Activated CD8-positive, alpha-beta memory T cell treated with anti-CD3 and anti-CD28 coated beads for 24 hours (primary cell): Measurements from ENCODE around the gene WDFY2.
A peak's percentile ranks its signal among the peaks of the same experiment; 100 is the strongest.

ENCODE experiments used
- DNase-seq: peaks from one replicate; pipeline ENCODE4 v3.0.0-alpha.2; 2020

Gene WDFY2

DNA sequence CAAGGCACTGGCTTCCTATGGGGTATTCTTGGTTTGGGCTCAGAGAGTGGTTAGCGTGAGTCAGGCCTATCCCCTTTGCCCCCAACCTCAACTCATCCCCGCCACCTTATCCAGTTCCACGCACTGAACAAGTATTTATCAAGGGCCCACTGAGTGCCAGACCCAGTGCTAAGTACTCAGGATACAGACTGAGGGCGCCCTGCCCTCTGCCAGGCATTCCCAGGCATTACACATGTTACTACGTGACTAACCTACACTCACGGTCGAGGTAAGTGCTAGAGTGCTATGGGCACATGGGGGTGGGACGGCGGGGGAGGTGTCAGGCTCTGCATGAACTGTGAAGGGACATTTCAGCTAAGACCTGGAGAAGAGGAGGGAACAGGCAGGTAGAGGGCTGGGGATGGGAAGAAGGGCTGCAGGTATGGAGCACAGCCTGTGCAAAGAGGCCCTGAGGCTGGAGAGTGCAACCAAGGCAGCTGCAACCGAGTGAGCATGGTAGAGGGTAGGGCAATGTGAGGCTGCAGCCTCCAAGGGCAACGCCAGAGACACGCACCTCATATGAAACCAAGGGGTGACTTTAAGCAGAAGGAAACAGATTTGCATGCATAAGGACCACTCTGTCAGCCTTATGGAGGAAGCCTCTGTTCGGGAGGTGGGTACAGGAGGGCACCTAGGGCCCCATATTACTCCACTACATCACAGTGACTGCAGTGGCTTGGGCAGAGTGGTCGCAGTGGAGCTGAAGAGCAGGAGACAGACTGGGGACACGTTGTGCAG lies 197.2 kb downstream of the WDFY2 start:
- no peak for DNase-seq

- no peak for DNase-seq
Observed at GRCh38 chr13:51782026-51782710, 197.9 kb downstream of the WDFY2 start.

GRCh38 chr13:51783428-51784094 lies 199.3 kb downstream of the WDFY2 start:
- DNase-seq = no peak

- no peak for DNase-seq
Observed at GRCh38 chr13:51784097-51784496, 199.8 kb downstream of the WDFY2 start.

DNA sequence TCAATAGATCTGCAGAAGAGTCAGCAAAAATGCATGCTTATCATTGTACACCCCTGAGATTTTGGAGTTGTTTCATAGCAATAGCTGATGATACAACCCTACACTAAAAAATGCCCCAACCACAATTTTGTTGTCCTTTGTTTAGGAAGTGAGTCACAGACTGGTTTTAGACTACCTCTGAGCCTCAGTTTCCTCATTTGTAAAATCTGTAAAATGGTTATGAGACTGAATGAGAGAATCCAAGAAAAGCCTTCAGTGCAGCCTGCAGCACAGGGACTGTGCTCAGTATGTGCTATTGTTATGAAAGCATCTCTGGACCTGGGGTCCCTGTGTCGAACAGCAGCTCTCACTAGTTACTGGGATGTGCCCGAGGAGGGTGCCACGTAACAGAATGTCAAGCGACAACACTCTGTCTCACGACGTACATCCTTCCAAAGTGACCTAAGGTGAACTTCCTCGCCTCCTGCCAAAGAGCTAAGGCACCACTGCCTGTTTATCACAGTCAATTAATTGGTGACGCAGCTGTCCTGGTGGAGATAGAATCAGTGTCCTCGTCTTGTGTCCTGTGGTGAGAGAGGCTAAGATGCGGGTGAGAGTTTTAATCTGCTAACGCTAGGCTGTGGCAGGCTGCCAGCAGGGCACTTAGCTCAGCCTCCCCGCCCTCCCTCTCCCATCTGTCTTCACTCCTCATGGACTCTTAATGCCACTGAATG lies 201.6 kb downstream of the WDFY2 start:
- DNase-seq = no peak

DNA sequence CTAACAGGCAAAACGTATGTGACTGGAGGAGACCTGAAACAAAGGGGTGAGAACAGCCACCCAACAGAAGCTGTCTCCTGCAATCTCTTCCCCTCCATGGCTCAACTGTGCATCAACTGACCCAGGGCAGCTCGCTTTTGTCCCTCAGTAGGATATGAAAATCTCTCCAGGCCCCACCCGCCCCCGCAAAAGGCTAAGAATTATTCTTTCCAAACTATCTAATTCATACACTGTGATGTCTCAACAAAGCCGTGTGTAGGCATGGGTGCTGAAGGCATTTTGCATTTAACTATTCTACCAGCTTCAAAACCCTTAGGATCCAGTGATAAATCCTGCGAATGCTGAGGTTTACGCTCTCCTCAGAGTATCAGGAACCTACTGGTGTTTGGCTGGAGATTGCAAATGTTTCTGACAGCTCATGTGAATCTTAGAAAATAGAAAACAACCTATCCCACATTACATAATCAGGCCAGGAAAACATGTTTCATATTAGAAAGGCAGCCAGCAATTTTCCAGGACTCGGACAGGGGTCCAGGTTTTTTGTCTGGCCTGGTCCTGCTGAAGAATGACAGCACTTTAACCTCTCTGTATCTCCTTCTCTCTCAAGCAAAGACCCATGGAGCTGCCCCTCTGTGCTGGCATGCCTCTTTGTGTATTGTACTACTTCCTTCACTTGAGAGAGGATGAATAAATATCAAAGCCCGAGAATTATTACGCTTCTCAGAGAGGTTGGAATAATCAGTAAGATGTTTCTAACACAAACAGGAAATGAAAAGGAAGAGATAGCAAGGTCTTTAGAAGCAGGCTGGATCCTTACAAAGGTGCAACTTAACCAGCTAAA lies 202.4 kb downstream of the WDFY2 start:
- no peak for DNase-seq

DNA sequence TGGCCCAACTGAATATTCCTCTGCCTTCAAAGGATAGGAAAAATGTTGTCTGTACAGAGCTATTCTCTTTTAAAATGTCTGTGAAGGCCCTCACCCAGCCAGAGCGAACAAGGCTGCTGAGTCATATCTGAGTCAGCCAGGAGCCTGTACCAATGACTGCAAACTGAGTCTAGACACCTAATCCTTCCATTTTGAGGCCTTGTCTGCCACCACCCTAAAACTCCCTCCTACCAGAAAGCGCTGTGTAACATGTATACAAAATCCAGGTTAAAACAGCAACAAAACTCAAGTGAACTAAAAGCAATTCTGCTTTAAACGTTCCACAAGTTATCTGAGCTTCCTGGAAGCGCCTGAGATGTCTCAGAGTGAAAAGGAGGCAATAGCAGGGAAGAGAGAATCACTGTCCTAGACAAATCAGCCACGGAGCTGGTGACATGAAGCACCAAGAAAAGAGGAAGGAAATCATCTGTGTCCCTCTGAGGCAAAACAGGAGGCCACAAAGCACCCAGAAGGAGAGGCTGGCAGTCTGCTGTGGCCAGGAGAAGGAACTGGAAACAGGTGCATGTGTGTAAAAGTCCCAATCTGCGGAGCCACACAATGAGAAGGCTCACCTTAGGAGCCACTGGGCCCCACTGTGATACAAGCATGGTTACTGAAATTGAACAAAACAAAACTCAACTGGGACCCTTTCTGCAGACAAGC lies 209.5 kb downstream of the WDFY2 start:
- DNase-seq = no peak

DNA sequence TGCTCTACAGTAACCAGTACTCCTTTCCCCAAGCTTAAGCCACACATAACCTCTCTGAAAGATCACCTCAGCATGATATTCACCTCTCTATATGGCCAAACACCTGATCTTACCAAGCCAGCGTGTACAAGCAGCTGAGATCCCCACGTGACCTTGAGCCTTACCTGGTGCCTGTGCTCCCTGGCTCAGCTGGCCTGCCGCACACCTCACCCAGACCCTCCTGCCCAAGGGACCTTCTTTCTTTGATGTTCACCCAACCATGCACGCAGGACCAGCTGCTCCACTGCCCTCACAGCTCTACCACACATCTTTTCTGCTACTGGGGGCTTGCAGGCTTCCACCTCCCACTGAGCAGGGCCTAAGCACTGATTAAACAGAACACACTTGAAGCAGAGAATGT lies 210.7 kb downstream of the WDFY2 start:
- no peak for DNase-seq

DNA sequence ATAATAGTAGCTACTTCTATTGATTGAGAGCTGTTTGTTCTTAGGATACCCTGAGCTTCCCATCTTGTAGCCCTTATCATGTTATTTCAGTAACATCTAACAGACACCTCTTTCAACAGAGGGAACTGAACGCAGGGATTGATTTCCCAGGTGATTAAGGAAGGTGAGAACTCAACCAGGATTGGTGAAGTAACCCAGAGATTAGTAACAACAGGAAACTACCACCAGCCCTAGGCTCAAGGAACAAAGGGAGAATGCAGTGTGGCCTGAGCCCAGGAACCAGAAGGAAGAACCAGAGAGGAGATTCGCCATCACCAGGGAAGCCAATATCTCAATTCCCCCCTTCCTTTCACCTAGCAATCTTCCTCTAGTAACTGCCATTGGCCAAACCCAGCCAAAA lies 211.2 kb downstream of the WDFY2 start:
- no peak for DNase-seq

DNA sequence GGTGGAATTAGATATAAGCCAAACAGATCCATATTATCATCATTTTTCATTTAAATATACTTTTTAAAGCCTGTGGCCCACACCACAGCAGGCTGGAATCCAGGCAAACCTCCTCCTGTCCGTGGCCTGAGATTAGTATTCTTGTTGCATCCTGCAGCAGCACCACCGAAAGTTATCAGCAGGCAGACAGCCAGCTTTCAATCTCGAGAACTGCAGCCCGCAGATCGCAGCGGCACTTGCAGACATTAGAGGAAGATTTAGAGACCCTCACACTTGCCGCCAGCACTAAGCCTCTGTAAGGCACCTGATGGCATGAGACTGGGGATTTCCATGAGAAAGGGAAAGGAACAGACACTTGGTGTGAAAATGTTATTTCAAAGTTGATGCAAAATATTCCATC lies 212.3 kb downstream of the WDFY2 start:
- DNase-seq = no peak

DNA sequence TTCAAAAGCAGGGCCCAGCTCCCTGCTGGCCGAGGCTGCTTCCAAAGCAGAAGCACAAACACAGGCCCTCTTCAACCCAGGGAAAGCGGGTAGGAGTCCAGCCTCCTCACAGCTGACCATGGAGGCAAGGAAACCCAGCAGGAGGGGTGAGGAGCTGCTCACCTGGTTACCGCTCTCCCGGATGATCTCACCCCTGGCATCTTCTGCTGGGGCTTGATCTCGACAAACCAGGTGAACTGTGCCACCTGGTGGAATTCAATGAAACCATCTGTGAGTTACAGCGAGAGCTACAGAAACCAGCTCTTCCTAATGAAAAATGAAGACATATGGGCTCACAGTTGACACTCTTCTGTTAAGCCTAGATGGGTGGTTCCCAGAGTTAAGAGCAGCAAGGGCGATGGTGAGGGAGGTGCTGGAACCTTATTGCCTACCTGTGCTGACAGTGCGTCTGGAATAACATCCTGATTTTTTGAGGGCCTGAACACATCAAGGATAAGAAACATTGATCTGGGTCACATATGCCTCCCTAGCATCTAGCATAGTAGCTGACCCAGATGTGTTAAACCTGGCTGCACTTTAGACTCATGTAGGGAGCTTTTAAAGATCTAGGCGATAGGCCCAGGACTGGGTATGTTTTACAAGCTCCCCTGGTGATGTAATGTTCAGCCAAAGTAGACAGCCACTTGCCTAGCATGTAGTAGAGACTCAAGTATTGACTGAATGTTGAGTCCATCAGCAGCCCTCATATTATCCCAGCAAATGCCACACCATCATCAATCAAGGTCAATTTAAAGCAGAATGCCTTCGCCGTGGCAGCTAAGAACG lies 213.6 kb downstream of the WDFY2 start:
- DNase-seq = no peak

- DNase-seq = no peak
Observed at GRCh38 chr13:51799261-51799660, 215.0 kb downstream of the WDFY2 start.

GRCh38 chr13:51800486-51800885 lies 216.2 kb downstream of the WDFY2 start:
- no peak for DNase-seq

DNA sequence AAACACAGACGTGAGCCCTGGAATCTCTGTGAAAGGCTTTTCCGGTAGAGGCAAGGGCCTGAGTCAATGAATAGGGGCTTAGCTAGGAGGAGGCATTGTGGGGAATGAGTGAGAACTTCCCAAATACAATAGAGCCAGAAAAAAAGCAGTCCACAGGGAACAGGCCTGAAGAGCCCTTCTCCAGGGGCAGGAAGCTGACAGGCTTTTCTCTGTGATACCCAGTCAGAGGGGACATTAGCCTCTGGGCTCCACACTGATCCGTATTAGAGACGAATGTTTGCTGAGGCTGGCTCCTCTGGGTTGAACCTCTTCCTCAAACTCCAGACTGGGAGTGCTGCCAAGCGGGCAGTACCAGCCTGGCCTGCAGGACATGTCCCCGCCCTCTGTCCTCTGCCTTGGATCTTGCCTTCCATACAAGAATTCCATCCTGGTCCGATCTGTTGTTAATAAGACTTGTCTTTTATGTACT lies 217.4 kb downstream of the WDFY2 start:
- no peak for DNase-seq

DNA sequence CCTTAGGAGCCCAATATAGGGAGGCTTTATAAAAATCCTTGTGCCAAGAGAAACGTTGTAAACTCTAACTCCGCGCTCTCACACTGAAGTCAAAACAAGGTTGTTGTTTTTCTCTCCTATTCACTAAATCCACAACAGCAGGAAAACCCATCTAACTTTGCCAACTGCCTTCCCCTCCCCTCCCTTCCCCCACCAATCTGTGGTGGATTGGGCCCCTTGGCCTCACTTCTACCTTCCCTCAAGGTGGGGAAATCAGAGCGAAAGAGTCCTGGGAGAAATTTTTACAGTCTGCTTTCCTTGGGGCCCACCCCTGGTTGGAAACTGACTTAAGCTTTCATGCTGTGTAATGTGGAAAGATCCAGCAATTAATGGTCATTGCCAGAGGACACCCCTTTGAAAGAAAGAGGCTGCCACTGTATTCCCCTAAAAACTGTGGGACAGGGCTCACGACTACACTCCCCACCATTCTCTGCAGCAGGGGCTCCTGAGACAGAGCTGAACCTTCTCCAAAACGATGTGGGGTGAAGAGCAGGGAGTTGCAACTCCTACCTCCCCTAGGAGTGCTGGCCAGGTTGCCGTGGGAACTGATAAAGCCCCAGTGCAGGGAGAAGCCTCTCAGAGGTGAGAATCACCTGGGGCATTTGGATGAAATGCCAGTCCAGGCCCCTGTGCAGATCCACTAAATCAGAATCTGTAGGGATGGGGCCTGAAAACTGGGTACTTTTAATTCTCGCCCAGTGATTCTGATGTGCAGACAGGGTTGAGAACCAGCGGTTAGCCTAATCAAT lies 218.6 kb downstream of the WDFY2 start:
- no peak for DNase-seq

DNA sequence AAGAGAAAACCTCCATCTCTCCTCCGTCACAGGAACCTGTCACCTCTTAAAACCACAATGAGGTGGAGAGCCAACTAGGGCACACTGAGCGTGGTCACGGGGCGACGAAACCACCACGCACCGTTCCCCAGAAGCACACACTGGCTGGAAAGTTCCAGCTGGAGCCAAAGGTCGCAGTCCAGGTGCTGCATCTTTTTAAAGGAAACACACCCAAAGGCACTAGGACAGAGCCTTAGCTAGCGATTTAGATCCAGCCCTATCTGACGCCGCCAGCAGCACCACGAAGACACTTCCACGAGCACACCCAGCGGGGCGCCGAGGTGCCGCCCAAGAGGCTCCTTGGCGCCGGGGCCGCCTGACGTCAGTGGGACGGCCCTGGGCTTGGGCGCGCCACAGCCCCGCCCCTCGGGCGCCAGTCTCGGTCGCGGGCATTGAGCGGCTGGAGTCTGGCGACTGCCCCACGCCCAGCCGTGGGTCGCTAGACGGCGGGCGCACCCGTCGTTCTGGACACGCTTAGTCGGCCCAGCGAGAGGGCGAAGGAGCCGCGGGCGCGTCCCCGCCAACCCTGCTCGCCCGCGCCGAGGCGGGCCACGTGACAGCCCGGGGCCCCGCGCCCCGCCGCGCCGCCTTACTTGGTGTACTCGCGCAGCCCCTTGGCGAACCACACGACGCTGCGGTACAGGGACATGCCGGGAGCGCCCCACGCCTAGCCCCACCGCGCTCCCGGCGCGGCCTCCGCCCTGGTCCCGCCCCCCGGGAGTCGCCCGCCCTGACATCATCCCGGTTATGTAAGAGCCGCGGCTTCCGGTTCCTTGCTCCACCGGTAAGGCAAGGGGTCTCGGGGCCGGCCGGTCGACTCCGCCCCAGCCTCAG lies 219.4 kb downstream of the WDFY2 start, which contains the start of gene DHRS12:
Gene DHRS12 (minus strand): TSS at position 742 of the 873 bp plus-strand sequence. CDS start 4,504 bp downstream, outside the sequence.
- DNase-seq = peak; percentile 94

DNA sequence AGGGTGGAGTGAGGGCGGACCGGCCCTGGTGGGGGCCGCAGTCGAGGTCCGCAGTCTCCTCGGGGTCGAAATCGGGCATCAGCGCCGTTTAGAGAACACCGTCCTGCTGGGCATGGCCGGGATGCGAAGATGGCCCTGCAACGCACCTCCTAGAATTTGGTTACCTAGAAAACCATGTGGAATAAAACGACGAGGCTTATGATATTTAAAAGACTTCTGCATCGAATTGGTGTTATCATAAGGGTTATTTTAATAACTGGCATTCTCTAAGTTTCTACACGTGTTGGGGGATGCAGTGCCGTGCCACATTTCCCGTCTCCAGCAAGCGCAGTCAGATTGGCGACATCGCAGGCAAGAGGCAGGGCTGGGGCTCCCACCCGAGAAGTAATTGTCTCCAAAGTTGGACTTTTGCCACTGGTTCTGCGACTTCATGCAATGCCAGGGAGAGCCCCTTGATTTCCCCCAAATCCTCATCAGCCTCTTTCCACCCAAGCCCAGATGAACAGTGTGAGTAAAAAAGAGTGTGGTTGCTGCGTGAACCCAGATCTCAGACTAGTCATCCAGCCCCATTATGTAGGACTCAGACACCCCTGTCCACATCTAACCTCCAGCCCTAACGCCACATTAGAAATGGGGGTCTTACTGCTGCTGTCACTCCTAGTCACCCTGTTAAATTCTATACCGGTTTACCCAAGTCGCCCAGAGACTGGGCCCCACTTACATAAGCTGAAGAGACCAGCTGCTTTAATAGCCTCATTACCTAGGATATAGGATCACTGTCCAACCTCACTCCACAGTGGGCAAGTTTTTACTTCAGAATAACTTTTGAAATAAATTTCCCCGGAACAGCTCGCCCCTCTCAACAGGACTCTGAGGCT lies 220.3 kb downstream of the WDFY2 start:
- DNase-seq = peak; percentile 83

GRCh38 chr13:51805313-51805712 lies 221.1 kb downstream of the WDFY2 start:
- no peak for DNase-seq
